ENCODE measurements around the gene C17orf75. TPM values are rescaled to one million over a fixed set of nuclear protein-coding genes. Genes with fewer than 3 reads are reported as not detected.
A peak's percentile ranks its signal among the peaks of the same experiment; 100 is the strongest.

C17orf75 gene
- total RNA-seq, 4 donors from 2014 or later = 5.3 to 11.9 (median 8.1) TPM

GRCh38 chr17:32385121-32385520, 43.1 kb upstream of the C17orf75 start:
- no peak overlapping the region for H3K4me3 ChIP-seq (ENCODE audit: low read depth, poor library complexity, severe bottlenecking)
- WGBS, 2 donors = 87 to 90% methylated on average over 7 of the region's 7 CpGs
- no peak for DNase-seq (ENCODE audit: low spot score in 2 of 2)
- intact Hi-C loops (cut with DNase I; ENCODE audit: low total_unique reads) = no loop called here
- TF ChIP-seq CTCF (IDR thresholded peaks at IDR 0.05) (no peak), POLR2A (IDR thresholded peaks at IDR 0.05) (no peak)

- TF ChIP-seq POLR2A (IDR thresholded peaks at IDR 0.05) (no peak), CTCF (IDR thresholded peaks at IDR 0.05) (no peak)
- intact Hi-C loops (cut with DNase I; ENCODE audit: low total_unique reads) = no loop called here
- no peak overlapping the region for H3K4me3 ChIP-seq (ENCODE audit: low read depth, poor library complexity, severe bottlenecking)
- WGBS, 2 donors = 90 to 92% methylated on average over 1 of the region's 1 CpG
- no peak for DNase-seq (ENCODE audit: low spot score in 2 of 2)
Observed at GRCh38 chr17:32383926-32384434, 42.0 kb upstream of the C17orf75 start.

GRCh38 chr17:32382526-32383223, 40.7 kb upstream of the C17orf75 start:
- TF ChIP-seq CTCF (IDR thresholded peaks at IDR 0.05) (no peak), POLR2A (IDR thresholded peaks at IDR 0.05) (no peak)
- intact Hi-C loops (cut with DNase I; ENCODE audit: low total_unique reads) = no loop called here
- 94 to 96% methylated on average over 5 of the region's 5 CpGs for WGBS, 2 donors
- no peak for DNase-seq (ENCODE audit: low spot score in 2 of 2)
- H3K4me3 ChIP-seq (ENCODE audit: low read depth, poor library complexity, severe bottlenecking) = no peak overlapping the region

- no peak for TF ChIP-seq CTCF (IDR thresholded peaks at IDR 0.05)
- no peak for TF ChIP-seq POLR2A (IDR thresholded peaks at IDR 0.05)
- 56 to 63% methylated on average over 1 of the region's 1 CpG for WGBS, 2 donors
- intact Hi-C loops (cut with DNase I; ENCODE audit: low total_unique reads) = no loop called here
- H3K4me3 ChIP-seq (ENCODE audit: low read depth, poor library complexity, severe bottlenecking) = no peak overlapping the region
- DNase-seq (ENCODE audit: low spot score in 2 of 2) = no peak
Observed at GRCh38 chr17:32370426-32370825, 28.5 kb upstream of the C17orf75 start.

GRCh38 chr17:32361270-32361669, 19.3 kb upstream of the C17orf75 start:
- WGBS, 2 donors = 93 to 95% methylated on average over 1 of the region's 1 CpG
- intact Hi-C loops (cut with DNase I; ENCODE audit: low total_unique reads) = no loop called here
- no peak overlapping the region for H3K4me3 ChIP-seq (ENCODE audit: low read depth, poor library complexity, severe bottlenecking)
- DNase-seq (ENCODE audit: low spot score in 2 of 2) = no peak
- TF ChIP-seq POLR2A (IDR thresholded peaks at IDR 0.05) (no peak), CTCF (IDR thresholded peaks at IDR 0.05) (no peak)

GRCh38 chr17:32357615-32358014, 15.6 kb upstream of the C17orf75 start:
- TF ChIP-seq POLR2A (IDR thresholded peaks at IDR 0.05) = no peak
- no peak for TF ChIP-seq CTCF (IDR thresholded peaks at IDR 0.05)
- intact Hi-C loops (cut with DNase I; ENCODE audit: low total_unique reads) = no loop called here
- H3K4me3 ChIP-seq (ENCODE audit: low read depth, poor library complexity, severe bottlenecking) = no peak overlapping the region
- DNase-seq (ENCODE audit: low spot score in 2 of 2) = peak in 1 of 2 donors; percentile 58
- WGBS, 2 donors = 69% methylated on average over 8 of the region's 8 CpGs
